Neuron (in vitro differentiated cells): ENCODE data around the gene BAK1.

Experiments used
- H2AFZ ChIP-seq: one replicate; pipeline ENCODE4 v1.6.1; 2013; ENCODE audit warnings: low read depth, mild to moderate bottlenecking, inconsistent platforms, low read length, moderate library complexity
- H3K27me3 ChIP-seq: one replicate; pipeline ENCODE4 v1.6.1; 2013; ENCODE audit warnings: low read length; ENCODE audit not compliant: insufficient read depth
- H3K36me3 ChIP-seq: one replicate; pipeline ENCODE4 v1.6.1; 2013; ENCODE audit warnings: low read length; ENCODE audit not compliant: insufficient read depth
- H3K4me1 ChIP-seq: one replicate; pipeline ENCODE4 v1.6.1; 2013; ENCODE audit warnings: low read length; ENCODE audit not compliant: insufficient read depth
- H3K4me3 ChIP-seq: 2 replicates; pipeline ENCODE4 v1.5.1; 2013; ENCODE audit warnings: mild to moderate bottlenecking, low read length, moderate library complexity
- H3K9me3 ChIP-seq: one replicate; pipeline ENCODE4 v1.6.1; 2013; ENCODE audit warnings: low read length

Gene BAK1

DNA sequence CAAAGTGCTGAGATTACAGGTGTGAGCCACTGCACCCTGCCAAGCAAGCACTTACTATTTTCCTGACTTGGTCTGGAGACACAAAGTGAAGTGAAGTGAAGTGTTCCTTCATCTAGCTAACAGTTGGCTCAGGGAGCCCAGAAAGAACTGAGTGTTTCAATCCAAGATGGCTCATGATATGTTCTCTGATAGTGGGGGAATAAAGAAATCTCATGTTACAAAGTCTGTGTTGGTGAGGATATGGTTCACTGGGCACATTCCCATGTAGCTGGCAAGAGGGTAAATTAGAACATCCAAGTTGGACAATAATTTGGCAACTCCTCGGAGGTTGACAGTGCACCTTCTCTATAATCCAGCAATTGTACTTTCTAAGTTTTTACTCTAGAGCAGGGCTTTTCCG, 36.0 kb upstream of the BAK1 start:
- Histone ChIP-seq H3K36me3 (no peaks in the 10 kb centered on the region), H3K27me3 (peaks cover 32% of the 10 kb centered on the region), H3K4me3 (no peak overlapping the region), H2AFZ (no peak overlapping the region), H3K4me1 (peaks cover 14% of the 10 kb centered on the region), H3K9me3 (peaks cover 3% of the 10 kb centered on the region)

GRCh38 chr6:33613795-33614168, 33.7 kb upstream of the BAK1 start:
- Histone ChIP-seq H3K27me3 (peaks cover 10% of the 10 kb centered on the region), H3K4me1 (peaks cover 27% of the 10 kb centered on the region), H2AFZ (no peak overlapping the region), H3K4me3 (no peak overlapping the region), H3K36me3 (no peaks in the 10 kb centered on the region), H3K9me3 (peaks cover 3% of the 10 kb centered on the region)

- H3K4me1 ChIP-seq, result peaks cover 32% of the 10 kb centered on the region
- H3K36me3 ChIP-seq, result no peaks in the 10 kb centered on the region
- H3K9me3 ChIP-seq, result peaks cover 3% of the 10 kb centered on the region
- H2AFZ ChIP-seq, result no peak overlapping the region
- no peak overlapping the region for H3K4me3 ChIP-seq
- H3K27me3 ChIP-seq, result peaks cover 6% of the 10 kb centered on the region
Observed at GRCh38 chr6:33613146-33613794, 33.2 kb upstream of the BAK1 start.

GRCh38 chr6:33610779-33611732, 31.0 kb upstream of the BAK1 start:
- no peak overlapping the region for H2AFZ ChIP-seq
- no peak overlapping the region for H3K4me3 ChIP-seq
- H3K27me3 ChIP-seq, result peaks cover 3% of the 10 kb centered on the region
- peaks cover 45% of the 10 kb centered on the region for H3K4me1 ChIP-seq
- peaks cover 3% of the 10 kb centered on the region for H3K9me3 ChIP-seq
- H3K36me3 ChIP-seq, result no peaks in the 10 kb centered on the region

- H2AFZ ChIP-seq, result no peak overlapping the region
- H3K9me3 ChIP-seq, result peaks cover 3% of the 10 kb centered on the region
- no peak overlapping the region for H3K4me3 ChIP-seq
- H3K27me3 ChIP-seq, result peaks cover 3% of the 10 kb centered on the region
- H3K36me3 ChIP-seq, result no peaks in the 10 kb centered on the region
- H3K4me1 ChIP-seq, result peaks cover 46% of the 10 kb centered on the region
Observed at GRCh38 chr6:33610067-33610466, 30.0 kb upstream of the BAK1 start.

- H3K27me3 ChIP-seq, result peaks cover 3% of the 10 kb centered on the region
- H3K4me3 ChIP-seq, result no peak overlapping the region
- H3K4me1 ChIP-seq, result peaks cover 49% of the 10 kb centered on the region
- H3K9me3 ChIP-seq, result peaks cover 3% of the 10 kb centered on the region
- no peaks in the 10 kb centered on the region for H3K36me3 ChIP-seq
- no peak overlapping the region for H2AFZ ChIP-seq
Observed at GRCh38 chr6:33609528-33609927, 29.5 kb upstream of the BAK1 start.

DNA sequence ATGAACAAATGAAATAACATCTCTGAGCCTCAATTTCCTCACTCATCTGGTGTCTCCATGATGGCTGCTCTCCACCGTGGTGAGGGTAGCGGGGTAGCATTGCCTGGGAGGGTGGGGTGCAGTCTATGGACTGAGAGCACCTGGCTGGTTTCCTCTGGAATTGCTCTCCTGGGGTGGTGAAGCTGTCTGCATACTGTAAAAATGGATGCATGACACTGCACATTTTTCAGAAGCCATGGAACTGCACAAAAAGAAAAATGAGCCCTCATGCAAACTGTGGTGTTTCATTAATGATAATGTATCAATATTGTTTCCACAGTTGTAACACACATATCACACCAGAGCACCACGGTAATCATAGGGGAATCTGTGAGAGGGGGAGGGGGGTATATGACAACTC, 28.9 kb upstream of the BAK1 start:
- Histone ChIP-seq H3K4me3 (no peak overlapping the region), H3K36me3 (no peaks in the 10 kb centered on the region), H3K27me3 (peaks cover under 1% of the 10 kb centered on the region), H2AFZ (no peak overlapping the region), H3K4me1 (peaks cover 49% of the 10 kb centered on the region), H3K9me3 (peaks cover 3% of the 10 kb centered on the region)

- H3K4me1 ChIP-seq, result peaks cover 49% of the 10 kb centered on the region
- H3K4me3 ChIP-seq, result no peak overlapping the region
- H3K36me3 ChIP-seq, result no peaks in the 10 kb centered on the region
- no peaks in the 10 kb centered on the region for H3K27me3 ChIP-seq
- no peak overlapping the region for H2AFZ ChIP-seq
- H3K9me3 ChIP-seq, result peaks cover 3% of the 10 kb centered on the region
Observed at GRCh38 chr6:33607784-33608161, 27.7 kb upstream of the BAK1 start.

DNA sequence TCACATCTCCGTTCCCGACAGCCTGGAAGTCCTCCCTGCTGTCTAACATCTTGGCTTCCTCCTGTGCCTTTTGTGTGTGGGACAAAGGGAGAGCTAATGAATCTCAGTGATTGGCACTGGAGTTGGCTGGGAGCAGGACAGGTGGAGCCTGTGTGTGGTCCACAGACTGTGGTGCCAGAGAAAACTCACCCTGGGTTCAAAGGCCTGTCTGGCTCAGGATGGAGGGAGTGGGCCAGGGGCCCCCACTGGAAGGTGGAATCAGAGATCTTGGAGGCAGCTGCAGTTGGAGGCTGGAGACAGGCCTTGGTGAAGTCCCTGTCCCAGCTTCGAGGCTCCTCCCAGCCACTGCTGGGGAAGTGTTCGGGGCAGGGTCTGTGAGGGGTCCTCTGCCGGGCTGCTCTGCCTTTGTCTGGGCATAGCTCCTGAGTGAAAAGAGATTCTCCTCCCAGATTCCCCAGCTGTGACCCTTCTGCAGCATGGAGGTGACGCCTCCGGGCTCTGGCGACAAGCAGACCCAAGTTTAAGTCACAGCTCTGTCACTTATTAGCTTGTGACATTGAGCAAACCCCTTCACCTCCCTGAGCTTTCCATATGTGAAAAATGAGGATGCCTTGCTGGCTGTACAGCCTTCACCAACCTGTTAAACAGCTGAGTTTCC, 27.2 kb upstream of the BAK1 start:
- Histone ChIP-seq H3K9me3 (peaks cover 3% of the 10 kb centered on the region), H3K4me3 (no peak overlapping the region), H3K4me1 (peaks cover 49% of the 10 kb centered on the region), H3K36me3 (no peaks in the 10 kb centered on the region), H3K27me3 (no peaks in the 10 kb centered on the region), H2AFZ (no peak overlapping the region)

DNA sequence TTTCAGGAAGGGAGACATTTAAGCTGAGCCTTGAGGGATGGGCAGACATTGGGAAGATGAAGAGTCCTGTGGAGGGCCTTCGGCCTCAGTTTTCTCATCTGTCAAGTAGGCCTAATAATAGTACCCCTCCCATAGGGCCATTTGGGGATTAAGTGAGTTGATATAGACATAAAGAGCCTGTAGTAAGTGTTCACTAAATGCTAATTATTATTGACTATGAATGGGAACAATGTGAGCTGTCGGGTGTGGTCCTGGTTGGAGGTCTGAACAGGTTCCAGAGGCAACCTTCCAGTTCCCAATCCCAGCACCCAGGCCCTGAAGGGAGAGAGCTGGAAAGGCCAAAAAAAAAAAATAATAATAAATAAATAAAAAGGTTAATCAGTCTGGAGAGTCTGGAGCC, 26.6 kb upstream of the BAK1 start:
- Histone ChIP-seq H3K9me3 (no peaks in the 10 kb centered on the region), H3K36me3 (no peaks in the 10 kb centered on the region), H2AFZ (no peak overlapping the region), H3K4me3 (no peak overlapping the region), H3K27me3 (no peaks in the 10 kb centered on the region), H3K4me1 (peaks cover 49% of the 10 kb centered on the region)

- H3K36me3 ChIP-seq, result no peaks in the 10 kb centered on the region
- peaks cover 36% of the 10 kb centered on the region for H3K4me1 ChIP-seq
- H3K9me3 ChIP-seq, result no peaks in the 10 kb centered on the region
- no peak overlapping the region for H3K4me3 ChIP-seq
- no peaks in the 10 kb centered on the region for H3K27me3 ChIP-seq
- H2AFZ ChIP-seq, result no peak overlapping the region
Observed at GRCh38 chr6:33604941-33605854, 25.1 kb upstream of the BAK1 start.

- Histone ChIP-seq H3K4me3 (no peak overlapping the region), H3K9me3 (no peaks in the 10 kb centered on the region), H2AFZ (no peak overlapping the region), H3K27me3 (no peaks in the 10 kb centered on the region), H3K4me1 (peaks cover 8% of the 10 kb centered on the region), H3K36me3 (no peaks in the 10 kb centered on the region)
Observed at GRCh38 chr6:33602180-33602579, 22.1 kb upstream of the BAK1 start.
